ENCODE data around the gene ACVR2A. TPM values are rescaled to one million over a fixed set of nuclear protein-coding genes. Genes with fewer than 3 reads are reported as not detected.

Gene ACVR2A
- total and polyA plus RNA-seq, 5 donors from 2014 or later = 0.87 to 12.4 (median 4.1) TPM

- Mint-ChIP-seq H3K27me3 (no peaks in the 10 kb centered on the region), H3K27ac (no peak overlapping the region), H3K36me3 (no peaks in the 10 kb centered on the region), H3K4me3 (no peak overlapping the region), H3K9me3 (peaks cover 0 to 2% (median 0%) of the 10 kb centered on the region in 7 donors), H3K4me1 (peaks cover 3 to 32% (median 9%) of the 10 kb centered on the region in 4 donors)
- no peaks in the 10 kb centered on the region for H3K4me1 ChIP-seq (ENCODE audit: control insufficient read depth, insufficient read depth, low read length, poor library complexity, severe bottlenecking)
- no peaks in the 10 kb centered on the region for H3K36me3 ChIP-seq (ENCODE audit: control insufficient read depth, insufficient read depth, low read length)
- H3K27me3 ChIP-seq (ENCODE audit: control insufficient read depth, insufficient read depth, low read length) = no peaks in the 10 kb centered on the region
- H3K9me3 ChIP-seq (ENCODE audit: control insufficient read depth in 2 of 2, low read length in 2 of 2) = no peaks in the 10 kb centered on the region
- H3K4me3 ChIP-seq (ENCODE audit: low read depth, low read length) = no peak overlapping the region
- DNase-seq = no peak
- ATAC-seq (ENCODE audit: low read depth in 2 of 2) = no peak
- no peak overlapping the region for H3K27ac ChIP-seq (ENCODE audit: insufficient read depth, low read length, poor library complexity, severe bottlenecking)
These were observed 15.2 kb downstream of the ACVR2A start for GRCh38 chr2:147860009-147860408.

- ATAC-seq (ENCODE audit: low read depth in 2 of 2) = peak in 1 of 2 donors; percentile 48
- Mint-ChIP-seq H3K4me3 (no peak overlapping the region), H3K27me3 (no peaks in the 10 kb centered on the region), H3K9me3 (peaks cover 0 to 1% (median 0%) of the 10 kb centered on the region in 7 donors), H3K36me3 (no peaks in the 10 kb centered on the region), H3K27ac (no peak overlapping the region), H3K4me1 (peaks cover 1 to 28% (median 9%) of the 10 kb centered on the region in 4 donors)
- H3K4me3 ChIP-seq (ENCODE audit: low read depth, low read length) = no peak overlapping the region
- no peaks in the 10 kb centered on the region for H3K4me1 ChIP-seq (ENCODE audit: control insufficient read depth, insufficient read depth, low read length, poor library complexity, severe bottlenecking)
- H3K36me3 ChIP-seq (ENCODE audit: control insufficient read depth, insufficient read depth, low read length) = no peaks in the 10 kb centered on the region
- H3K27ac ChIP-seq (ENCODE audit: insufficient read depth, low read length, poor library complexity, severe bottlenecking) = no peak overlapping the region
- no peaks in the 10 kb centered on the region for H3K27me3 ChIP-seq (ENCODE audit: control insufficient read depth, insufficient read depth, low read length)
- DNase-seq = no peak
- no peaks in the 10 kb centered on the region for H3K9me3 ChIP-seq (ENCODE audit: control insufficient read depth in 2 of 2, low read length in 2 of 2)
These were observed 18.2 kb downstream of the ACVR2A start for GRCh38 chr2:147862859-147863516.

- no peaks in the 10 kb centered on the region for H3K36me3 Mint-ChIP-seq
- no peaks in the 10 kb centered on the region for H3K27me3 Mint-ChIP-seq
- DNase-seq (no peak), ATAC-seq (ENCODE audit: low read depth in 2 of 2) (no peak)
- peaks cover 0 to 1% (median 0%) of the 10 kb centered on the region in 7 donors for H3K9me3 Mint-ChIP-seq
- Histone ChIP-seq H3K27ac (ENCODE audit: insufficient read depth, low read length, poor library complexity, severe bottlenecking) (no peak overlapping the region), H3K4me3 (ENCODE audit: low read depth, low read length) (no peak overlapping the region), H3K36me3 (ENCODE audit: control insufficient read depth, insufficient read depth, low read length) (no peaks in the 10 kb centered on the region), H3K4me1 (ENCODE audit: control insufficient read depth, insufficient read depth, low read length, poor library complexity, severe bottlenecking) (no peaks in the 10 kb centered on the region), H3K9me3 (ENCODE audit: control insufficient read depth in 2 of 2, low read length in 2 of 2) (no peaks in the 10 kb centered on the region), H3K27me3 (ENCODE audit: control insufficient read depth, insufficient read depth, low read length) (no peaks in the 10 kb centered on the region)
- peaks cover 0 to 28% (median 9%) of the 10 kb centered on the region in 4 donors for H3K4me1 Mint-ChIP-seq
- H3K27ac Mint-ChIP-seq = no peak overlapping the region
- no peak overlapping the region for H3K4me3 Mint-ChIP-seq
These were observed 19.0 kb downstream of the ACVR2A start for GRCh38 chr2:147863835-147864234.

GRCh38 chr2:147865560-147865959 is 20.7 kb downstream of the ACVR2A start:
- H3K4me1 ChIP-seq (ENCODE audit: control insufficient read depth, insufficient read depth, low read length, poor library complexity, severe bottlenecking) = no peaks in the 10 kb centered on the region
- Mint-ChIP-seq H3K4me1 (peaks cover 3 to 21% (median 8%) of the 10 kb centered on the region in 4 donors), H3K36me3 (no peaks in the 10 kb centered on the region), H3K9me3 (peaks cover 0 to 3% (median 0%) of the 10 kb centered on the region in 7 donors), H3K27ac (no peak overlapping the region), H3K4me3 (no peak overlapping the region), H3K27me3 (no peaks in the 10 kb centered on the region)
- no peak overlapping the region for H3K4me3 ChIP-seq (ENCODE audit: low read depth, low read length)
- ATAC-seq (ENCODE audit: low read depth in 2 of 2) (no peak), DNase-seq (no peak)
- H3K27me3 ChIP-seq (ENCODE audit: control insufficient read depth, insufficient read depth, low read length) = no peaks in the 10 kb centered on the region
- H3K9me3 ChIP-seq (ENCODE audit: control insufficient read depth in 2 of 2, low read length in 2 of 2) = no peaks in the 10 kb centered on the region
- no peak overlapping the region for H3K27ac ChIP-seq (ENCODE audit: insufficient read depth, low read length, poor library complexity, severe bottlenecking)
- no peaks in the 10 kb centered on the region for H3K36me3 ChIP-seq (ENCODE audit: control insufficient read depth, insufficient read depth, low read length)

GRCh38 chr2:147867050-147867449 is 22.2 kb downstream of the ACVR2A start:
- H3K9me3 Mint-ChIP-seq = peaks cover 0 to 4% (median 0%) of the 10 kb centered on the region in 7 donors
- ATAC-seq (ENCODE audit: low read depth in 2 of 2) = no peak
- DNase-seq = no peak

GRCh38 chr2:147869934-147870333 is 25.1 kb downstream of the ACVR2A start:
- H3K27me3 Mint-ChIP-seq = peaks cover 5% of the 10 kb centered on the region
- peaks cover 0 to 10% (median 0%) of the 10 kb centered on the region in 4 donors for H3K4me1 Mint-ChIP-seq
- Histone ChIP-seq H3K27ac (ENCODE audit: insufficient read depth, low read length, poor library complexity, severe bottlenecking) (no peak overlapping the region), H3K27me3 (ENCODE audit: control insufficient read depth, insufficient read depth, low read length) (no peaks in the 10 kb centered on the region), H3K4me1 (ENCODE audit: control insufficient read depth, insufficient read depth, low read length, poor library complexity, severe bottlenecking) (no peaks in the 10 kb centered on the region), H3K4me3 (ENCODE audit: low read depth, low read length) (no peak overlapping the region), H3K9me3 (ENCODE audit: control insufficient read depth in 2 of 2, low read length in 2 of 2) (no peaks in the 10 kb centered on the region), H3K36me3 (ENCODE audit: control insufficient read depth, insufficient read depth, low read length) (no peaks in the 10 kb centered on the region)
- ATAC-seq (ENCODE audit: low read depth in 2 of 2) = no peak
- H3K36me3 Mint-ChIP-seq = no peaks in the 10 kb centered on the region
- H3K27ac Mint-ChIP-seq = no peak overlapping the region
- H3K9me3 Mint-ChIP-seq = peaks cover 0 to 5% (median 0%) of the 10 kb centered on the region in 7 donors
- DNase-seq = no peak
- H3K4me3 Mint-ChIP-seq = no peak overlapping the region

More at GRCh38 chr2:147867050-147867449, 22.2 kb downstream of the ACVR2A start:
- no peaks in the 10 kb centered on the region for H3K4me1 ChIP-seq (ENCODE audit: control insufficient read depth, insufficient read depth, low read length, poor library complexity, severe bottlenecking)
- H3K4me3 ChIP-seq (ENCODE audit: low read depth, low read length) = no peak overlapping the region
- no peaks in the 10 kb centered on the region for H3K9me3 ChIP-seq (ENCODE audit: control insufficient read depth in 2 of 2, low read length in 2 of 2)
- Mint-ChIP-seq H3K4me3 (no peak overlapping the region), H3K27ac (no peak overlapping the region), H3K36me3 (no peaks in the 10 kb centered on the region), H3K27me3 (no peaks in the 10 kb centered on the region), H3K4me1 (peaks cover 3 to 18% (median 8%) of the 10 kb centered on the region in 4 donors)
- H3K27ac ChIP-seq (ENCODE audit: insufficient read depth, low read length, poor library complexity, severe bottlenecking) = no peak overlapping the region
- no peaks in the 10 kb centered on the region for H3K36me3 ChIP-seq (ENCODE audit: control insufficient read depth, insufficient read depth, low read length)
- no peaks in the 10 kb centered on the region for H3K27me3 ChIP-seq (ENCODE audit: control insufficient read depth, insufficient read depth, low read length)

GRCh38 chr2:147872967-147873366 is 28.1 kb downstream of the ACVR2A start:
- H3K4me1 ChIP-seq (ENCODE audit: control insufficient read depth, insufficient read depth, low read length, poor library complexity, severe bottlenecking) = no peaks in the 10 kb centered on the region
- H3K27ac ChIP-seq (ENCODE audit: insufficient read depth, low read length, poor library complexity, severe bottlenecking) = no peak overlapping the region
- H3K9me3 ChIP-seq (ENCODE audit: control insufficient read depth in 2 of 2, low read length in 2 of 2) = no peaks in the 10 kb centered on the region
- no peak for ATAC-seq (ENCODE audit: low read depth in 2 of 2)
- DNase-seq = no peak
- Mint-ChIP-seq H3K4me1 (peaks cover 0 to 13% (median 2%) of the 10 kb centered on the region in 4 donors), H3K4me3 (no peak overlapping the region), H3K9me3 (peaks cover 0 to 5% (median 0%) of the 10 kb centered on the region in 7 donors), H3K36me3 (no peaks in the 10 kb centered on the region), H3K27me3 (peaks cover 5% of the 10 kb centered on the region), H3K27ac (no peak overlapping the region)
- H3K36me3 ChIP-seq (ENCODE audit: control insufficient read depth, insufficient read depth, low read length) = no peaks in the 10 kb centered on the region
- H3K4me3 ChIP-seq (ENCODE audit: low read depth, low read length) = no peak overlapping the region
- no peaks in the 10 kb centered on the region for H3K27me3 ChIP-seq (ENCODE audit: control insufficient read depth, insufficient read depth, low read length)

Data from CD4-positive, CD25-positive, alpha-beta regulatory T cell (primary cell).